H1 (cell line): Measurements from ENCODE around the gene RPSA. TPM values are rescaled to one million over a fixed set of nuclear protein-coding genes. Genes with fewer than 3 reads are reported as not detected.

Source experiments
- ASH2L ChIP-seq: fragments of 200-600, 300-600 bp; sonication (generic); IDR thresholded peaks from one replicate; pipeline ENCODE4 v1.7.1; 2017; ENCODE audit warnings: low read length
- ATF2 ChIP-seq: IDR thresholded peaks from 2 replicates; pipeline ENCODE4 v1.6.1; 2012; ENCODE audit warnings: low read length, inconsistent platforms
- CHD2 ChIP-seq: IDR thresholded peaks from 2 replicates; pipeline ENCODE4 v1.6.1; 2012; ENCODE audit warnings: low read length, improper control_type of control experiment
- CREB1 ChIP-seq: IDR thresholded peaks from 2 replicates; pipeline ENCODE4 v1.6.1; 2012; ENCODE audit warnings: inconsistent platforms
- CTBP2 ChIP-seq: IDR thresholded peaks from 2 replicates; pipeline ENCODE4 v1.7.0; 2011; ENCODE audit warnings: borderline replicate concordance, mild to moderate bottlenecking, moderate library complexity, mixed read lengths, low read length; ENCODE audit not compliant: insufficient read depth, insufficient read length
- EP300 ChIP-seq, 2 experiments: IDR thresholded peaks; 1 replicate in 1 of 2; 2 replicates in 1 of 2; pipeline ENCODE4 v1.6.1; 2011 to 2012; ENCODE audit warnings: low read depth in 2 of 2, low read length in 2 of 2, mild to moderate bottlenecking in 2 of 2, borderline replicate concordance in 1 of 2, inconsistent platforms in 1 of 2, moderate library complexity in 1 of 2
- GABPA ChIP-seq: IDR thresholded peaks from 2 replicates; pipeline ENCODE4 v1.6.1; 2011; ENCODE audit warnings: mild to moderate bottlenecking, low read length, moderate library complexity, borderline replicate concordance; ENCODE audit not compliant: insufficient read depth
- JUND ChIP-seq: IDR thresholded peaks from 2 replicates; pipeline ENCODE4 v1.6.1; 2011; ENCODE audit warnings: mild to moderate bottlenecking, improper control_type of control experiment, low read length
- KDM5A ChIP-seq: fragments of 200-600 bp; IDR thresholded peaks from 2 replicates; pipeline ENCODE4 v1.7.1; 2012; ENCODE audit warnings: mild to moderate bottlenecking, low read length, inconsistent platforms, mixed read lengths
- NRF1 ChIP-seq: IDR thresholded peaks from 2 replicates; pipeline ENCODE4 v1.6.1; 2011; ENCODE audit warnings: mild to moderate bottlenecking, low read depth, low read length, improper control_type of control experiment
- POLR2A ChIP-seq, 2 experiments: IDR thresholded peaks; 1 replicate in 1 of 2; 2 replicates in 1 of 2; pipeline ENCODE4 v1.6.1; 2011; ENCODE audit warnings: low read depth in 2 of 2, low read length in 2 of 2, mild to moderate bottlenecking in 2 of 2; ENCODE audit errors: control extremely low read depth in 1 of 2
- RFX5 ChIP-seq: IDR thresholded peaks from 2 replicates; pipeline ENCODE4 v1.6.1; 2011; ENCODE audit warnings: low read depth, low read length, improper control_type of control experiment, borderline replicate concordance
- RNF2 ChIP-seq: fragments of 200-900, 300-1000 bp; sonication (generic); IDR thresholded peaks from 2 replicates; pipeline ENCODE4 v1.7.1; 2016; ENCODE audit warnings: borderline replicate concordance, low read depth, mild to moderate bottlenecking, antibody characterized with exemption, low read length; ENCODE audit not compliant: poor library complexity, severe bottlenecking; ENCODE audit errors: missing control alignments
- SIN3A ChIP-seq, 2 experiments: IDR thresholded peaks in 1 of 2; conservative IDR thresholded peaks in 1 of 2; 2 replicates each; pipeline ENCODE4 v1.6.1; 2011 to 2012; ENCODE audit warnings: low read length in 2 of 2, improper control_type of control experiment in 1 of 2, low read depth in 1 of 2, mild to moderate bottlenecking in 1 of 2
- SIRT6 ChIP-seq: IDR thresholded peaks from one replicate; pipeline ENCODE4 v1.7.1; 2012; ENCODE audit warnings: low read length, inconsistent platforms
- SIX5 ChIP-seq: IDR thresholded peaks from 2 replicates; pipeline ENCODE4 v1.6.1; 2011; ENCODE audit warnings: mild to moderate bottlenecking, low read depth, low read length
- SP2 ChIP-seq: IDR thresholded peaks from 2 replicates; pipeline ENCODE4 v1.6.1; 2012; ENCODE audit warnings: mild to moderate bottlenecking, low read length, inconsistent platforms
- TCF12 ChIP-seq: IDR thresholded peaks from 2 replicates; pipeline ENCODE4 v1.6.1; 2011; ENCODE audit warnings: low read depth, mild to moderate bottlenecking, low read length
- TEAD4 ChIP-seq: IDR thresholded peaks from 2 replicates; pipeline ENCODE4 v1.6.1; 2012; ENCODE audit warnings: low read depth, low read length, inconsistent platforms, mixed read lengths
- YY1 ChIP-seq: IDR thresholded peaks from 2 replicates; pipeline ENCODE4 v1.6.1; 2011; ENCODE audit warnings: low read depth, mild to moderate bottlenecking, low read length
- ZNF274 ChIP-seq: IDR thresholded peaks from 2 replicates; pipeline ENCODE4 v1.7.0; 2012; ENCODE audit warnings: low read length, borderline replicate concordance; ENCODE audit errors: extremely low read depth
- polyA plus RNA-seq, 7 experiments: library from polyadenylated mRNA; depleted of rRNA in 3 of 7; stranded (reverse) in 5 of 7; unstranded in 2 of 7; fragments of >200 nt in 5 of 7; fragments of 200-250 nt in 2 of 7; gene quantifications; 1 replicate in 5 of 7; 2 replicates in 1 of 7; 4 replicates in 1 of 7; pipeline versions ENCODE4 v1.2.1 to v1.2.3, GENCODE V29; 2011 to 2013; ENCODE audit warnings: missing spikeins in 2 of 7, mixed read lengths in 2 of 7
- total RNA-seq: library from RNA; stranded (reverse); fragmentation: NEBNext Ultra II Directional; extraction: Animal tissue kit (Norgen Biotek cat#: 25700); gene quantifications from 2 replicates; pipeline ENCODE4 v1.2.1, GENCODE V29; 2021
- TF ChIP-seq, protein P1 (sequence below): IDR thresholded peaks from 2 replicates; pipeline ENCODE4 v1.6.1; 2011; ENCODE audit warnings: low read depth, mild to moderate bottlenecking, low read length; ENCODE audit not compliant: insufficient read depth

RPSA gene
- total and polyA plus RNA-seq, 2 of the 8 experiments (the other 6 are each of a cell fraction or from before 2014, with no cell fraction given) = 2,661 to 7,468 TPM

DNA sequence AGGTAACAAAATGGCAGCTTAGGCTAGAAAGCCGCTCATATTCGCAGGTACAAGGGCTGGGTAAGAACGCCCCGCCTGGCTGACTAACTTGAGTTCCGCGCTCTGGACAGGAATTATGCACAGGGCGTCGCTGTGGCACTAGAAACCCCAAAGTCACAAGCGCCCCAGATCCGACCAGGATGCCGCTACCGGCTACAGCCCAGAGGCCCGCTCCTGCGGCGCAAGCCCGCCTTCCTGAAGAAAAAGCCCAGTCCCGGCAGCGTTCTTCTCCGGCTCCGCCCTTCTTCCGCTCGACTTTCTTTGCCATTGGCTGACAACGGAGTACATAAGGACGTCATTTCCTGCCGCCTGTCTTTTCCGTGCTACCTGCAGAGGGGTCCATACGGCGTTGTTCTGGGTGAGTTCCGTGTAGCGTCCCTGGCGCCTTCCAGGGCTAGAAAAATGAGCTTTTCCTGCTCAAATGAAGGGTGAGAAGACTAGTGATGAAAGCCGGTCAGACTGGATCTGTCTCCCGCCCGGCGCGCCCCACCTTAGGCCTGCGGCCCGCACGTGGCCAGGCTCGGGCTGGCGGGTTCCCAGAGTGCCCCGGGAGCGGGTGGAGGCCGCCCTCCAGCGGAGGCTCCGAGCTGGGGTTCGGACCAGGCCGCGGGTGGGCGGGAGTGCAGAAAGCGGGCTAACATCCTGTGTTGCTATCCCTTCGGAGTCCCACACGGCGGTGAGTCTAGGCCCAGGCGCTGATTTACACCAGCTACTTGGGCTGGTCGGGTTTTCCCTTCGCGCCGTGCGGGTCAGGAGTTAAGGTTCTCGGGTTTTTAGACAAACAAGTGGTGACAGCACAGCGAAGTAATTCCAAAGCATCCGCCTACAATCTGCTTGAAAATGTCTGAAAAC lies at the start of gene RPSA (continued):
- TF ChIP-seq YY1 = peak; percentile 88
- TF ChIP-seq ZNF274 = no peak
- no peak; the same call in 1 of the 2 replicates for TF ChIP-seq KDM5A
- no peak for TF ChIP-seq TCF12
- TF ChIP-seq RFX5 = no peak
- peak; percentile 97 to 99 for TF ChIP-seq POLR2A (IDR thresholded peaks at IDR 0.05; ENCODE audit: control extremely low read depth in 1 of 2, low read depth in 2 of 2, low read length in 2 of 2)
- TF ChIP-seq ASH2L = peak; percentile 83
- TF ChIP-seq SIX5 = no peak
- TF ChIP-seq CTBP2 = no peak
- TF ChIP-seq SIN3A (conservative IDR thresholded peaks at IDR 0.05 in 1 of 2, IDR thresholded peaks at IDR 0.05 in 1 of 2; ENCODE audit: low read depth in 1 of 2, low read length in 2 of 2) = peak; percentile 72 to 91; a peak in 3 of 4 replicates
- TF ChIP-seq CHD2 = no peak; the same call in 1 of the 2 replicates
- TF ChIP-seq RNF2 = no peak
- TF ChIP-seq TEAD4 = no peak
- TF ChIP-seq ATF2 = peak; percentile 32
- 0 out of 2 replicates have a peak, but pooled peaks have one; percentile 2 for TF ChIP-seq SP2
- TF ChIP-seq, protein P1, sequence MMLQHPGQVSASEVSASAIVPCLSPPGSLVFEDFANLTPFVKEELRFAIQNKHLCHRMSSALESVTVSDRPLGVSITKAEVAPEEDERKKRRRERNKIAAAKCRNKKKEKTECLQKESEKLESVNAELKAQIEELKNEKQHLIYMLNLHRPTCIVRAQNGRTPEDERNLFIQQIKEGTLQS = no peak
- TF ChIP-seq SIRT6 = no peak
- TF ChIP-seq GABPA = peak; percentile 74; the same call in 1 of the 2 replicates
- TF ChIP-seq JUND = no peak
- TF ChIP-seq EP300 (IDR thresholded peaks at IDR 0.05; ENCODE audit: borderline replicate concordance in 1 of 2, low read depth in 2 of 2, low read length in 2 of 2) = peak in 1 of 2 experiments; percentile 35; a peak in 1 of 3 replicates
- TF ChIP-seq NRF1 = no peak
- TF ChIP-seq CREB1 = peak; percentile 80
